ENCODE results near the gene PASK.

- TF ChIP-seq EZH2 (IDR thresholded peaks at IDR 0.05; ENCODE audit: low read length, missing control alignments) (no peak), CTCF (conservative IDR thresholded peaks at IDR 0.05 in 1 of 2, IDR thresholded peaks at IDR 0.05 in 1 of 2; ENCODE audit: low read depth in 1 of 2, low read length in 2 of 2) (no peak)
These were observed 36.7 kb upstream of the PASK start for GRCh38 chr2:241185961-241186360.
